Colonic mucosa (tissue), 4 donors: ENCODE measurements around the gene RPS18. TPM values are rescaled to one million over a fixed set of nuclear protein-coding genes. Genes with fewer than 3 reads are reported as not detected.
"Not testable (repeated sequence)": the region's sequence is repeated elsewhere in the genome, so short reads cannot be mapped to it uniquely, and the experiment has no call there.

ENCODE experiments used
- DNase-seq: peaks from one replicate; pipeline ENCODE4 v3.0.0-alpha.2; 2020
- H3K27ac ChIP-seq: fragments of 200-600 bp; one replicate; pipeline ENCODE4 v1.8.0; 2021
- H3K27me3 ChIP-seq: fragments of 200-600 bp; one replicate; pipeline ENCODE4 v1.8.0; 2021
- H3K36me3 ChIP-seq: fragments of 200-600 bp; one replicate; pipeline ENCODE4 v1.8.0; 2021
- H3K4me1 ChIP-seq: fragments of 200-600 bp; one replicate; pipeline ENCODE4 v1.8.0; 2021; ENCODE audit warnings: mild to moderate bottlenecking
- H3K4me3 ChIP-seq: fragments of 200-600 bp; one replicate; pipeline ENCODE4 v1.8.0; 2021
- H3K9ac ChIP-seq, 2 donors: one replicate each; pipeline ENCODE4 v1.7.0; 2013; ENCODE audit warnings: control low read depth in 2 of 2, low read depth in 2 of 2, low read length in 2 of 2
- H3K9me3 ChIP-seq: fragments of 200-600 bp; one replicate; pipeline ENCODE4 v1.8.0; 2021
- intact Hi-C: fragments of 100-400 bp; cut with DNase I; formaldehyde crosslinking; loops from one replicate; pipeline ENCODE4 v1.14.1; 2022
- total RNA-seq, 2 donors: library from RNA; stranded (reverse); fragmentation: NEBNext Ultra II Directional in 1 of 2; extraction: Animal tissue kit (Norgen Biotek cat#: 25700) in 1 of 2; gene quantifications; one replicate each; pipeline ENCODE4 v1.2.1, GENCODE V29; 2021
- TF ChIP-seq, protein P1 (sequence below): fragments of 200-600 bp; IDR thresholded peaks from one replicate; pipeline ENCODE4 v1.8.0; 2022; ENCODE audit warnings: antibody characterized with exemption, mild to moderate bottlenecking
- donor health status: healthy.
- donor health status: DM: no; HTN: no; CAD: no.
- donor health status: DM: no; HTN: no; CAD: no.

Gene RPS18
- total RNA-seq, 2 donors from 2014 or later, result 1,996 to 2,041 TPM

DNA sequence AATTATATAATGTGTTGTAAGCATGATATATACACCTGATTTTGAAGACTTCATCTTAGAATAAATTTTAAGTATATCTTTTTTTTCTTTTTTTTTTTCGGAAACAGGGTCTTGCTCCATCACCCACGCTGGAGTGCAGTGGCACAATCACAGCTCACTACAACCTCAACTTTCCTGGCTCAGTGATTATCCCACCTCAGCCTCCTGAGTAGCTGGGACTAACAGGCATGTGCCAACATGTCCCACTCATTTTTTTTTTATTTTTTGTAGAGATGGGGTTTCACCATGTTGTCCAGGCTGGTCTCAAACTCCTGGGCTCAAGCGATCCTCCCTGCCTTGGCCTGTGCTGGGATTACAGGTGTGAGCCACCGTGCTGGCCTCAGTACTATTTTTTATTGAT lies 17.3 kb upstream of the RPS18 start:
- no peaks in the 10 kb centered on the region for H3K27me3 ChIP-seq
- H3K27ac ChIP-seq, result no peak overlapping the region
- no peak for DNase-seq
- H3K36me3 ChIP-seq, result no peaks in the 10 kb centered on the region
- TF ChIP-seq, protein P1, sequence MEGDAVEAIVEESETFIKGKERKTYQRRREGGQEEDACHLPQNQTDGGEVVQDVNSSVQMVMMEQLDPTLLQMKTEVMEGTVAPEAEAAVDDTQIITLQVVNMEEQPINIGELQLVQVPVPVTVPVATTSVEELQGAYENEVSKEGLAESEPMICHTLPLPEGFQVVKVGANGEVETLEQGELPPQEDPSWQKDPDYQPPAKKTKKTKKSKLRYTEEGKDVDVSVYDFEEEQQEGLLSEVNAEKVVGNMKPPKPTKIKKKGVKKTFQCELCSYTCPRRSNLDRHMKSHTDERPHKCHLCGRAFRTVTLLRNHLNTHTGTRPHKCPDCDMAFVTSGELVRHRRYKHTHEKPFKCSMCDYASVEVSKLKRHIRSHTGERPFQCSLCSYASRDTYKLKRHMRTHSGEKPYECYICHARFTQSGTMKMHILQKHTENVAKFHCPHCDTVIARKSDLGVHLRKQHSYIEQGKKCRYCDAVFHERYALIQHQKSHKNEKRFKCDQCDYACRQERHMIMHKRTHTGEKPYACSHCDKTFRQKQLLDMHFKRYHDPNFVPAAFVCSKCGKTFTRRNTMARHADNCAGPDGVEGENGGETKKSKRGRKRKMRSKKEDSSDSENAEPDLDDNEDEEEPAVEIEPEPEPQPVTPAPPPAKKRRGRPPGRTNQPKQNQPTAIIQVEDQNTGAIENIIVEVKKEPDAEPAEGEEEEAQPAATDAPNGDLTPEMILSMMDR, result no peak
- H3K4me3 ChIP-seq, result no peak overlapping the region
- no peak overlapping the region for H3K9ac ChIP-seq
- intact Hi-C loops, result no loop called here
- no peaks in the 10 kb centered on the region for H3K9me3 ChIP-seq
- H3K4me1 ChIP-seq, result peaks cover 5% of the 10 kb centered on the region

DNA sequence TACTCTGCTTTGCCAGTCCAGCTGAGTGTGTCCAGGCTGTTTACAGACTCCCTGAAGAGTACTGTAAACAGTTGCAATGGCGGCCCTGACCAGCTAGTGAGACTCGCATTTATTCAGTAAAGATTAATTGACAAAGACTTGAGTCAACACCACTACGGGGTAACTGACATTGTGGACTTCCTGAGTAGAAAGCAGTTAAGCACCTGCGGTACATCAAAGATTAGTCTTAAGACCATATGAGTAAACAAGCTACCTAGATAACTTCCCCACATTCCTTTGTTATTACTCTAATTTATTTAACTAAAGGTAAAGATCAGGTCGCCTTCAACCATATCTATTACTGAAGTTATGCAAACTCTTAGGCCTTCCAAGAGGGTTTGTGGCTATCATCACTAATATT lies 12.8 kb upstream of the RPS18 start:
- peaks cover 8% of the 10 kb centered on the region for H3K36me3 ChIP-seq
- DNase-seq, result no peak

DNA sequence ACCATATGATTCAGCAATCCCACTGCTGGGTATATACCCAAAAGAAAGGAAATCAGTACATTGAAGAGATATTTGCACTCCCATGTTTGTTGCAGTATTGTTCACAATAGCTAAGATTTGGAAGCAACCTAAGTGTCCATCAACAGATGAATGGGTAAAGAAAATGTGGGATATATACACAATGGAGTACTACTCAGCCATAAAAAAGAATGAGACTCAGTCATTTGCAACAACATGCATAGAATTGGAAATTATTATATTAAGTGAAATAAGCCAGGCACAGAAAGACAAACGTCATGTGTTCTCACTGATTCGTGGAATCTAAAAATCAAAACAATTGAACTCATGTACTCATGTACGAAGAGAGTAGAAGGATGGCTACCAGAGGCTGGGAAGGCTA lies 9.4 kb upstream of the RPS18 start:
- H3K27ac ChIP-seq, H3K9me3 ChIP-seq, intact Hi-C loops, H3K4me1 ChIP-seq, H3K9ac ChIP-seq, H3K27me3 ChIP-seq, H3K4me3 ChIP-seq, DNase-seq: not testable (repeated sequence)
- peaks cover 16% of the 10 kb centered on the region for H3K36me3 ChIP-seq

More for the DNA sequence above, 12.8 kb upstream of the RPS18 start:
- intact Hi-C loops, result no loop called here
- Histone ChIP-seq H3K9me3 (no peaks in the 10 kb centered on the region), H3K4me1 (no peaks in the 10 kb centered on the region), H3K4me3 (no peak overlapping the region), H3K9ac (no peak overlapping the region), H3K27me3 (no peaks in the 10 kb centered on the region), H3K27ac (no peak overlapping the region)
- TF ChIP-seq, protein P1, result no peak

DNA sequence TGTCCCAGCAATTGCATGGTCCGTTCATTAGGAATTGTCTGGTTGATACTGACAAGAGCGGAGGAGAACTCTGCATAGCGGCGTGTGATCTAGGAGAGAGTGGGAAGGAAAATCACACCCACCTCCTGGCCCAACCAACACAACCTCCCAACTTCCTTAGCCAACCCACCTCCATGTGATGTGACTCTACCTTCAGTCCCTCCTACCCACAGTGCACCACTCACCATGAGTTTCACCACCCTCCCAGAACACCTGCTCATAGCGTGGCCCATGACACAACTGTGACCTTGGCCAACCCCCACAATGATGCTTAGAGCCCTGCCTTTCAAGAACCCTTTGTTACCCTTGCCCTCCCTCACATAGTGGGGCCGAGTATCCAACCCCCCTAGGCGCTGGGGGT lies 7.9 kb upstream of the RPS18 start:
- intact Hi-C loops, result no loop called here
- TF ChIP-seq, protein P1, result no peak
- DNase-seq, result no peak
- Histone ChIP-seq H3K27ac (no peak overlapping the region), H3K36me3 (peaks cover 16% of the 10 kb centered on the region), H3K9me3 (no peaks in the 10 kb centered on the region), H3K9ac (no peak overlapping the region), H3K4me1 (no peaks in the 10 kb centered on the region), H3K4me3 (no peak overlapping the region), H3K27me3 (no peaks in the 10 kb centered on the region)

DNA sequence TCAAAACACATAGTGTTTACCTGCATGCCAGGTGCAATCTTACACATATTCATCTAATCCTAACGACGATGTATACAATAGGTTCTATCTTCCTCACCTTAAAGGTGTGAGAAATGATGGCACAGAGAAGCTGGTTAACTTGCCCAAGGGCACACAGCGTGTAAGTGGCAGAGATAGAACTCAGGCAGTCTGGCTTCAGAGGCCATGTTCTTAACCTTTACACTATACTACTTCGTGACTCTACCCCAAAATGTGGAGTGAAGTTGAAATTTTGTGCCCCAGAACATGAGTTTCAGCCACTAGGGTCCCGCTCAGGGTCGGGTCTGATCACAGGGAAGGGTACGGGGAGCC lies 783 bp upstream of the RPS18 start:
- intact Hi-C loops, result no loop called here

More for the DNA sequence above, 783 bp upstream of the RPS18 start:
- DNase-seq, result peak; percentile 38
- TF ChIP-seq, protein P1, result no peak
- Histone ChIP-seq H3K27me3 (no peaks in the 10 kb centered on the region), H3K9ac (peak overlapping the region; percentile 95 to 97), H3K4me1 (peaks cover 37% of the 10 kb centered on the region), H3K27ac (peak overlapping the region; percentile 84), H3K4me3 (peak overlapping the region; percentile 90), H3K9me3 (no peaks in the 10 kb centered on the region), H3K36me3 (peaks cover 9% of the 10 kb centered on the region)
